AG04449 (cell line): Measurements from ENCODE around the gene XRN1.

ENCODE experiments used
- CTCF ChIA-PET: fragments of 350-600 bp; formaldehyde crosslinking; extraction: SDS; loops from one replicate; lab custom pipeline; 2021; ENCODE audit warnings: antibody characterized with exemption; lab: Yijun Ruan, JAX
- POLR2A ChIA-PET: fragments of 400-600, 350-600 bp; formaldehyde crosslinking; extraction: SDS; loops from one replicate; lab custom pipeline; 2020; ENCODE audit warnings: antibody characterized with exemption, inconsistent platforms; lab: Yijun Ruan, JAX
- DNase-seq: peaks from one replicate; pipeline ENCODE4 v3.0.0-alpha.2; 2010; ENCODE audit warnings: low read depth, low spot score
- H3K4me3 ChIP-seq: 2 replicates; pipeline ENCODE4 v1.5.1; 2011; ENCODE audit warnings: low read depth, mild to moderate bottlenecking, control low read depth, low read length
- TF ChIP-seq, protein P1 (sequence below): IDR thresholded peaks from one replicate; pipeline ENCODE4 v1.5.1; 2011; ENCODE audit warnings: mild to moderate bottlenecking, moderate library complexity, low read length, control low read depth, inconsistent platforms; ENCODE audit not compliant: insufficient read depth; ENCODE audit errors: missing control alignments

The XRN1 gene

DNA sequence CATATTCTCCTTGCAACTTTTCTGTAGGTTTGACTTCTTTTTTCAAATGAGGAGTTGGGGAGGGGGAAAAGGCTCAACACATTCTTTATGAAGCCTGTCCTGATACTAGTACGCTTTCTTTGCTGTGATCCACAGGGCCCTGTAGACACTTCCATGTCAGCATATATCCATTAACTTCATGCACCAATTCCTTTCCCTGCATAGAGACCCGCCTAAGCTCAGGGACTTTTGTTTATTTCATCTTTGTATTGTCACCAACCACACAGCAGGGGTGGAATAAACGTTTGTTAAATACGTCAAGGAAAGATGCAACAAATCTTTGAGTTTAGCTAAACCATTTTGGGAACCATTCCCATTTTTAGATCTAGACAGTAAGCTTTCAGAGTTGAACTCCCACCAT lies 179.4 kb downstream of the XRN1 start:
- ChIA-PET POLR2A (no interaction called here), CTCF (interaction anchor here (3.3 to 3.5 kb wide), 2 partner anchors 11 to 143 kb away, joined by 12 to 13 read pairs; no protein-coding TSS in a partner anchor)
- no peak for DNase-seq
- TF ChIP-seq, protein P1, sequence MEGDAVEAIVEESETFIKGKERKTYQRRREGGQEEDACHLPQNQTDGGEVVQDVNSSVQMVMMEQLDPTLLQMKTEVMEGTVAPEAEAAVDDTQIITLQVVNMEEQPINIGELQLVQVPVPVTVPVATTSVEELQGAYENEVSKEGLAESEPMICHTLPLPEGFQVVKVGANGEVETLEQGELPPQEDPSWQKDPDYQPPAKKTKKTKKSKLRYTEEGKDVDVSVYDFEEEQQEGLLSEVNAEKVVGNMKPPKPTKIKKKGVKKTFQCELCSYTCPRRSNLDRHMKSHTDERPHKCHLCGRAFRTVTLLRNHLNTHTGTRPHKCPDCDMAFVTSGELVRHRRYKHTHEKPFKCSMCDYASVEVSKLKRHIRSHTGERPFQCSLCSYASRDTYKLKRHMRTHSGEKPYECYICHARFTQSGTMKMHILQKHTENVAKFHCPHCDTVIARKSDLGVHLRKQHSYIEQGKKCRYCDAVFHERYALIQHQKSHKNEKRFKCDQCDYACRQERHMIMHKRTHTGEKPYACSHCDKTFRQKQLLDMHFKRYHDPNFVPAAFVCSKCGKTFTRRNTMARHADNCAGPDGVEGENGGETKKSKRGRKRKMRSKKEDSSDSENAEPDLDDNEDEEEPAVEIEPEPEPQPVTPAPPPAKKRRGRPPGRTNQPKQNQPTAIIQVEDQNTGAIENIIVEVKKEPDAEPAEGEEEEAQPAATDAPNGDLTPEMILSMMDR, result no peak
- H3K4me3 ChIP-seq, result no peak overlapping the region

DNA sequence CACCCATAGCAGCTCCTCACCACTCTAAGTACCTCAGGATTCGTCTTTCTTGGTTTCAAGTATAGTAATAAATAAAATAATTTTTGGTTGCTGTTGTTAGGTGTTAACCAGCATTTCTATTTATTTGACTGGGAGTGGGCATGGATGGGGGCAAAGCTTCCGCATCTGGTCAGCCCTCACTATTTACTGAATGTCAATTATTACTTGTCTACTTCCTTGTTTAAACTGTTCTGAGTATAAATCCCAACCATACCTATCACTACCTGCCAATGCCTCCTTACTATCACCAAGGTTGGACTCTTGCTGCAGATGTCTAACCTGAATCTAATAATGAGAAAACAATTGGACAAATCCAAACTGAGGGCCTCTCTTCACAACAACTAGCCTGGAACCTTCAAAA lies 180.6 kb downstream of the XRN1 start:
- TF ChIP-seq, protein P1, result no peak
- CTCF ChIA-PET, result interaction anchor here (3.3 kb wide), 1 partner anchor 12 kb away, joined by 13 read pairs; no protein-coding TSS in a partner anchor
- POLR2A ChIA-PET, result no interaction called here
- no peak for DNase-seq
- no peak overlapping the region for H3K4me3 ChIP-seq

GRCh38 chr3:142263112-142263511 lies 184.7 kb downstream of the XRN1 start:
- TF ChIP-seq, protein P1, result no peak
- H3K4me3 ChIP-seq, result no peak overlapping the region
- CTCF ChIA-PET, result no interaction called here
- POLR2A ChIA-PET, result no interaction called here
- DNase-seq, result no peak

DNA sequence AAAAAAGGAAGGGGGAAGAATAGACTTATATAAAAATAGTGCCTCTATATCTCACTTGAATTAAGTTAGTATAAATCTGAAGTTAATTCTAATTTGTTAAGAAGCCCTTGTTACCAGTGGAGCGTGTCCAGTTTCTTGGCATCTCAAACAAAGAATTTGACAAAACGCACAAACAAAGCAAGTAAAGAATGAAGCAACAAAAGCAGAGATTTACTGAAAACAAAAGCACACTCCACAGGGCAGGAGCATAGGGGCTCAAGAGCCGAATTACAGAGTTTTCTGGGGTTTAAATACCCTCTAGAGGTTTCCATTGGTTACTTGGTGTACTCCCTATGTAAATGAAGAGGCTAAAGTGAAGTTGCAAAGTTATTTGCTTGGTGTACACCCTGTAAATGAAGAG lies 188.5 kb downstream of the XRN1 start:
- TF ChIP-seq, protein P1, result no peak
- DNase-seq, result no peak
- ChIA-PET POLR2A (no interaction called here), CTCF (no interaction called here)
- H3K4me3 ChIP-seq, result no peak overlapping the region

DNA sequence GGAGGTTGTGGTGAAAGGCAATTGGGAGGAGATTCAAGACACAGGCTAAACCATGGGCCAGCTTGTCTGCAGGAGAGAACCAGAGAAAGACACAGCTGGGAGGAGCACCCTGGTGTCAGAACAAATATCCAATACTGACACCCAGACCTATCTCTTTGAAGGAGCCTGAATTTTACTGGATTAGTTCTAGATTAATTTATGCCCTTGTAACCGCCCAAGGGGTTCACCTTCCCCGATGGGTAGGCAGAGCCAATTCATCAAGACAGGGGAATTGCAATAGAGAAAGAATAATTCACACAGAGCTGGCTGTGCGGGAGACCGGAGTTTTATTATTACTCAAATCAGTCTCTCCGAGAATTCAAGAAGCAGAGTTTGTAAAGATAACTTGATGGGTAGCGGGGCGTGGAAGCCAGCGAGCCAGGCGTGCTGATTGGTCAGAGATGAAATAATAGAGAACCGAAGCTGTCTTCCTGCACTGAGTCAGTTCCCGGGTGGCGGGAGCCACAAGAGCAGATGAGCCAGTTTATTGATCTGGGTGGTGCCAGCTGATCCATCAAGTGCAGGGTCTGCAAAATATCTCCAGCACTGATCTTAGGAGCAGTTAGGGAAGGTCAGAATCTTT lies 191.0 kb downstream of the XRN1 start:
- TF ChIP-seq, protein P1, result no peak
- no peak overlapping the region for H3K4me3 ChIP-seq
- POLR2A ChIA-PET, result no interaction called here
- no peak for DNase-seq
- CTCF ChIA-PET, result interaction anchor here (1.3 kb wide), 1 partner anchor 20 kb away, joined by 3 read pairs; no protein-coding TSS in a partner anchor
